WTC11 (cell line): ENCODE results near the gene CCDC136.

ENCODE experiments used
- CREM ChIP-seq: sonication (generic); formaldehyde crosslinking; IDR thresholded peaks from 2 replicates; pipeline ENCODE4 v1.8.1; 2022; ENCODE audit warnings: mild to moderate bottlenecking, missing genetic modification reagents, moderate library complexity
- ESRRA ChIP-seq: sonication (generic); formaldehyde crosslinking; IDR thresholded peaks from 2 replicates; pipeline ENCODE4 v1.8.1; 2022; ENCODE audit warnings: mild to moderate bottlenecking, missing genetic modification reagents, borderline replicate concordance
- IRF2 ChIP-seq: sonication (generic); formaldehyde crosslinking; IDR thresholded peaks from 2 replicates; pipeline ENCODE4 v1.8.0; 2022; ENCODE audit warnings: low read depth, missing genetic modification reagents, borderline replicate concordance
- JUN ChIP-seq: sonication (generic); formaldehyde crosslinking; IDR thresholded peaks from 2 replicates; pipeline ENCODE4 v1.8.0; 2023; ENCODE audit warnings: mild to moderate bottlenecking, missing genetic modification reagents
- NR1H2 ChIP-seq: sonication (generic); formaldehyde crosslinking; IDR thresholded peaks from 2 replicates; pipeline ENCODE4 v1.9.0; 2021; ENCODE audit warnings: mild to moderate bottlenecking, moderate library complexity, missing genetic modification reagents
- NR2C2 ChIP-seq: sonication (generic); formaldehyde crosslinking; IDR thresholded peaks from 2 replicates; pipeline ENCODE4 v1.8.0; 2022; ENCODE audit warnings: mild to moderate bottlenecking, missing genetic modification reagents
- SP1 ChIP-seq: sonication (generic); formaldehyde crosslinking; conservative IDR thresholded peaks from 2 replicates; pipeline ENCODE4 v1.8.1; 2022; ENCODE audit warnings: missing genetic modification reagents
- STAT6 ChIP-seq: sonication (generic); formaldehyde crosslinking; conservative IDR thresholded peaks from 2 replicates; pipeline ENCODE4 v1.8.1; 2023; ENCODE audit warnings: mild to moderate bottlenecking, low read depth, missing genetic modification reagents, moderate library complexity
- TEAD4 ChIP-seq: sonication (generic); formaldehyde crosslinking; IDR thresholded peaks from 2 replicates; pipeline ENCODE4 v1.8.0; 2022; ENCODE audit warnings: mild to moderate bottlenecking, missing genetic modification reagents
- TF ChIP-seq, protein P1 (sequence below): fragments of 200-600 bp; IDR thresholded peaks from 2 replicates; pipeline ENCODE4 v1.8.0; 2022; ENCODE audit warnings: antibody characterized with exemption
- TF ChIP-seq, protein P2 (sequence below): sonication (generic); formaldehyde crosslinking; IDR thresholded peaks from 2 replicates; pipeline ENCODE4 v1.8.0; 2023; ENCODE audit warnings: missing genetic modification reagents
- TF ChIP-seq, protein P3 (sequence below): fragments of 250-450 bp; sonication (Bioruptor Pico); IDR thresholded peaks from 2 replicates; pipeline ENCODE4 v1.9.0; 2021; ENCODE audit warnings: moderate library complexity, mild to moderate bottlenecking, inconsistent platforms, borderline replicate concordance

- TF ChIP-seq, protein P1, sequence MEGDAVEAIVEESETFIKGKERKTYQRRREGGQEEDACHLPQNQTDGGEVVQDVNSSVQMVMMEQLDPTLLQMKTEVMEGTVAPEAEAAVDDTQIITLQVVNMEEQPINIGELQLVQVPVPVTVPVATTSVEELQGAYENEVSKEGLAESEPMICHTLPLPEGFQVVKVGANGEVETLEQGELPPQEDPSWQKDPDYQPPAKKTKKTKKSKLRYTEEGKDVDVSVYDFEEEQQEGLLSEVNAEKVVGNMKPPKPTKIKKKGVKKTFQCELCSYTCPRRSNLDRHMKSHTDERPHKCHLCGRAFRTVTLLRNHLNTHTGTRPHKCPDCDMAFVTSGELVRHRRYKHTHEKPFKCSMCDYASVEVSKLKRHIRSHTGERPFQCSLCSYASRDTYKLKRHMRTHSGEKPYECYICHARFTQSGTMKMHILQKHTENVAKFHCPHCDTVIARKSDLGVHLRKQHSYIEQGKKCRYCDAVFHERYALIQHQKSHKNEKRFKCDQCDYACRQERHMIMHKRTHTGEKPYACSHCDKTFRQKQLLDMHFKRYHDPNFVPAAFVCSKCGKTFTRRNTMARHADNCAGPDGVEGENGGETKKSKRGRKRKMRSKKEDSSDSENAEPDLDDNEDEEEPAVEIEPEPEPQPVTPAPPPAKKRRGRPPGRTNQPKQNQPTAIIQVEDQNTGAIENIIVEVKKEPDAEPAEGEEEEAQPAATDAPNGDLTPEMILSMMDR, result no peak
- TF ChIP-seq CREM (CRISPR knock-in tag), result no peak
- no peak for TF ChIP-seq ESRRA (CRISPR knock-in tag)
- TF ChIP-seq JUN (CRISPR knock-in tag), result no peak
- TF ChIP-seq NR1H2 (CRISPR knock-in tag), result no peak
- TF ChIP-seq STAT6 (CRISPR knock-in tag), result no peak
- TF ChIP-seq SP1 (CRISPR knock-in tag), result no peak
- TF ChIP-seq, protein P2, sequence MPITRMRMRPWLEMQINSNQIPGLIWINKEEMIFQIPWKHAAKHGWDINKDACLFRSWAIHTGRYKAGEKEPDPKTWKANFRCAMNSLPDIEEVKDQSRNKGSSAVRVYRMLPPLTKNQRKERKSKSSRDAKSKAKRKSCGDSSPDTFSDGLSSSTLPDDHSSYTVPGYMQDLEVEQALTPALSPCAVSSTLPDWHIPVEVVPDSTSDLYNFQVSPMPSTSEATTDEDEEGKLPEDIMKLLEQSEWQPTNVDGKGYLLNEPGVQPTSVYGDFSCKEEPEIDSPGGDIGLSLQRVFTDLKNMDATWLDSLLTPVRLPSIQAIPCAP (CRISPR knock-in tag), result no peak
- no peak for TF ChIP-seq IRF2
- TF ChIP-seq NR2C2 (CRISPR knock-in tag), result no peak
- TF ChIP-seq, protein P3, sequence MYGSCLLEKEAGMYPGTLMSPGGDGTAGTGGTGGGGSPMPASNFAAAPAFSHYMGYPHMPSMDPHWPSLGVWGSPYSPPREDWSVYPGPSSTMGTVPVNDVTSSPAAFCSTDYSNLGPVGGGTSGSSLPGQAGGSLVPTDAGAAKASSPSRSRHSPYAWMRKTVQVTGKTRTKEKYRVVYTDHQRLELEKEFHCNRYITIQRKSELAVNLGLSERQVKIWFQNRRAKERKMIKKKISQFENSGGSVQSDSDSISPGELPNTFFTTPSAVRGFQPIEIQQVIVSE, result no peak
- no peak for TF ChIP-seq TEAD4
These were observed 55.1 kb downstream of the CCDC136 start for GRCh38 chr7:128846781-128847444.
